ENCODE results near the gene PLD1. TPM values are rescaled to one million over a fixed set of nuclear protein-coding genes. Genes with fewer than 3 reads are reported as not detected.

Gene PLD1
- total and polyA plus RNA-seq, 10 of the 15 experiments (the other 5 are each of a cell fraction or from before 2014, with no cell fraction given): 2.9 to 108 (median 3.6) TPM

GRCh38 chr3:171736556-171736955, 73.7 kb downstream of the PLD1 start:
- FAIRE-seq (no peak), DNase-seq (ENCODE audit: low read depth, low spot score) (no peak), ATAC-seq (no peak)
- POLR2A ChIA-PET: interaction anchor here (0.6 kb wide), 1 partner anchor 27 kb away, joined by 4 read pairs; no protein-coding TSS in a partner anchor
- intact Hi-C loops (cut with micrococcal nuclease; ENCODE audit: unreplicated experiment) (no loop called here), in situ Hi-C loops (cut with MboI) (no loop called here)
- peaks cover 0 to 5% of the 10 kb centered on the region in 2 experiments; a peak in 2 of 4 replicates for H3K36me3 ChIP-seq (ENCODE audit: control insufficient read depth in 2 of 2, insufficient read depth in 2 of 2, low read length in 1 of 2)
- no peak overlapping the region for H3K4me2 ChIP-seq (ENCODE audit: control insufficient read depth, insufficient read depth)
- no peak overlapping the region for H2AFZ ChIP-seq (ENCODE audit: control insufficient read depth, low read depth, low read length)
- H3K9ac ChIP-seq (ENCODE audit: control insufficient read depth, insufficient read depth, low read length): no peak overlapping the region
- no peaks in the 10 kb centered on the region for H3K9me3 ChIP-seq (replicated peaks; ENCODE audit: control insufficient read depth, insufficient read depth, low read length)
- H4K20me1 ChIP-seq (ENCODE audit: control insufficient read depth, insufficient read depth): no peaks in the 10 kb centered on the region
- 71% methylated on average over 2 of the region's 2 CpGs for WGBS (ENCODE audit: insufficient coverage, insufficient replicate concordance, low lambda C conversion rate, missing lambda C conversion rate)
- CTCF ChIA-PET: interaction anchor here (1.0 to 1.9 kb wide), 7 partner anchors 19 to 604 kb away, joined by 3 to 12 read pairs (median 4); no protein-coding TSS in a partner anchor
- H3K79me2 ChIP-seq (ENCODE audit: control insufficient read depth, insufficient read depth, low read length): no peaks in the 10 kb centered on the region
- H3K27ac ChIP-seq (ENCODE audit: control insufficient read depth, insufficient read depth): no peak overlapping the region
- no peak for TF ChIP-seq TBL1XR1 (IDR thresholded peaks at IDR 0.05; ENCODE audit: low read depth, low read length)
- no peak for TF ChIP-seq RCOR1 (conservative IDR thresholded peaks at IDR 0.05; ENCODE audit: low read depth, low read length)
- TF ChIP-seq, protein P1, sequence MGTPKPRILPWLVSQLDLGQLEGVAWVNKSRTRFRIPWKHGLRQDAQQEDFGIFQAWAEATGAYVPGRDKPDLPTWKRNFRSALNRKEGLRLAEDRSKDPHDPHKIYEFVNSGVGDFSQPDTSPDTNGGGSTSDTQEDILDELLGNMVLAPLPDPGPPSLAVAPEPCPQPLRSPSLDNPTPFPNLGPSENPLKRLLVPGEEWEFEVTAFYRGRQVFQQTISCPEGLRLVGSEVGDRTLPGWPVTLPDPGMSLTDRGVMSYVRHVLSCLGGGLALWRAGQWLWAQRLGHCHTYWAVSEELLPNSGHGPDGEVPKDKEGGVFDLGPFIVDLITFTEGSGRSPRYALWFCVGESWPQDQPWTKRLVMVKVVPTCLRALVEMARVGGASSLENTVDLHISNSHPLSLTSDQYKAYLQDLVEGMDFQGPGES (IDR thresholded peaks at IDR 0.05): no peak
- no peak for TF ChIP-seq NRF1 (conservative IDR thresholded peaks at IDR 0.05; ENCODE audit: low read depth, low read length)
- no peak for TF ChIP-seq RELB (IDR thresholded peaks at IDR 0.05; ENCODE audit: low read depth)
- TF ChIP-seq NKRF (conservative IDR thresholded peaks at IDR 0.05): no peak
- no peak for TF ChIP-seq FOXM1 (IDR thresholded peaks at IDR 0.05; ENCODE audit: low read depth, low read length)
- no peak for TF ChIP-seq REST (IDR thresholded peaks at IDR 0.05; ENCODE audit: low read depth, low read length)
- no peak for TF ChIP-seq POLR2A (IDR thresholded peaks at IDR 0.05; ENCODE audit: low read depth, low read length)
- H3K4me1 ChIP-seq (ENCODE audit: control insufficient read depth, insufficient read depth, low read length): no peaks in the 10 kb centered on the region
- BruUV-seq (replicated peaks): no TSS peak
- no peaks in the 10 kb centered on the region for H3K27me3 ChIP-seq (replicated peaks in 1 of 2; ENCODE audit: control insufficient read depth in 2 of 2, insufficient read depth in 2 of 2, low read length in 1 of 2)
- RAD21 ChIA-PET (ENCODE audit: unreplicated experiment): interaction anchor here (1.3 kb wide), 1 partner anchor 35 kb away, joined by 5 read pairs; no protein-coding TSS in a partner anchor
- SMC1A ChIA-PET (ENCODE audit: uncharacterized antibody, unreplicated experiment): interaction anchor here (1.0 to 1.8 kb wide), 8 partner anchors 10 to 92 kb away, joined by 3 to 8 read pairs (median 4); no protein-coding TSS in a partner anchor
- H3K4me3 ChIP-seq: no peak overlapping the region

All from GM12878 (cell line).